ENCODE results near the gene LENEP. TPM values are rescaled to one million over a fixed set of nuclear protein-coding genes. Genes with fewer than 3 reads are reported as not detected.

Gene LENEP
- total and polyA plus RNA-seq, 12 donors: 0.44 TPM; not detected in 11

- H3K4me1 ChIP-seq (replicated peaks in 1 of 2): peaks cover 78% of the 10 kb centered on the region in 2 donors
- no peaks in the 10 kb centered on the region for H3K27me3 ChIP-seq
- TF ChIP-seq POLR2A (IDR thresholded peaks at IDR 0.05) (no peak), CTCF (IDR thresholded peaks at IDR 0.05) (no peak)
- peak in 2 of 7 donors; percentile 13 to 51 for DNase-seq
- WGBS, 4 donors: 86 to 92% (median 89%) methylated on average over 5 of the region's 5 CpGs
- intact Hi-C loops (cut with DNase I): no loop called here
- peaks cover 0 to 4% of the 10 kb centered on the region in 2 donors for H3K36me3 ChIP-seq (replicated peaks in 1 of 2)
- no peak overlapping the region for H3K4me3 ChIP-seq
- H3K9me3 ChIP-seq (replicated peaks in 1 of 3): no peaks in the 10 kb centered on the region
- peak overlapping the region in 2 of 5 donors; percentile 12 to 99 for H3K27ac ChIP-seq
Measured at GRCh38 chr1:155009742-155010141, 16.4 kb downstream of the LENEP start.

GRCh38 chr1:155010211-155010918 lies 17.0 kb downstream of the LENEP start:
- intact Hi-C loops (cut with DNase I): no loop called here
- Histone ChIP-seq H3K4me3 (no peak overlapping the region), H3K36me3 (replicated peaks in 1 of 2) (peaks cover 0 to 10% of the 10 kb centered on the region in 2 donors), H3K4me1 (replicated peaks in 1 of 2) (peaks cover 71 to 72% of the 10 kb centered on the region in 2 donors), H3K27ac (peak overlapping the region in 3 of 5 donors; percentile 64 to 99 (median 75)), H3K27me3 (no peaks in the 10 kb centered on the region), H3K9me3 (replicated peaks in 1 of 3) (no peaks in the 10 kb centered on the region)
- peak in 3 of 7 donors; percentile 16 to 51 (median 18) for DNase-seq
- TF ChIP-seq POLR2A (IDR thresholded peaks at IDR 0.05) (no peak), CTCF (IDR thresholded peaks at IDR 0.05) (no peak)
- 58 to 72% (median 64%) methylated on average over 7 to 11 of the region's 11 CpGs for WGBS, 4 donors

- H3K27ac ChIP-seq: peak overlapping the region; percentile 30 to 99 (median 64)
- TF ChIP-seq CTCF (IDR thresholded peaks at IDR 0.05): no peak
- TF ChIP-seq POLR2A (IDR thresholded peaks at IDR 0.05): no peak
- peaks cover 65 to 67% of the 10 kb centered on the region in 2 donors for H3K4me1 ChIP-seq (replicated peaks in 1 of 2)
- peak in 1 of 7 donors; percentile 16 for DNase-seq
- peaks cover 0 to 16% of the 10 kb centered on the region in 2 donors for H3K36me3 ChIP-seq (replicated peaks in 1 of 2)
- 46 to 63% (median 51%) methylated on average over 4 to 5 of the region's 5 CpGs for WGBS, 4 donors
- intact Hi-C loops (cut with DNase I): no loop called here
- H3K4me3 ChIP-seq: no peak overlapping the region
- H3K9me3 ChIP-seq (replicated peaks in 1 of 3): no peaks in the 10 kb centered on the region
- no peaks in the 10 kb centered on the region for H3K27me3 ChIP-seq
Measured at GRCh38 chr1:155011004-155011416, 17.6 kb downstream of the LENEP start.

GRCh38 chr1:155011437-155012025 lies 18.1 kb downstream of the LENEP start:
- Histone ChIP-seq H3K36me3 (replicated peaks in 1 of 2) (peaks cover 0 to 21% of the 10 kb centered on the region in 2 donors), H3K27ac (peak overlapping the region; percentile 30 to 99 (median 64)), H3K9me3 (replicated peaks in 1 of 3) (no peaks in the 10 kb centered on the region), H3K4me3 (no peak overlapping the region), H3K27me3 (no peaks in the 10 kb centered on the region), H3K4me1 (replicated peaks in 1 of 2) (peaks cover 62 to 63% of the 10 kb centered on the region in 2 donors)
- TF ChIP-seq CTCF (IDR thresholded peaks at IDR 0.05): no peak
- WGBS, 4 donors: 60 to 100% (median 73%) methylated on average over 1 to 6 of the region's 6 CpGs
- intact Hi-C loops (cut with DNase I): no loop called here
- DNase-seq: peak in 1 of 7 donors; percentile 32
